GM18870 (cell line): ENCODE measurements around the gene KCNJ6.
"Not testable (repeated sequence)": the region's sequence is repeated elsewhere in the genome, so short reads cannot be mapped to it uniquely, and the experiment has no call there.

ENCODE experiments used
- ATAC-seq: cut with Tn5 transposase; IDR thresholded peaks from one replicate; pipeline ENCODE4 v1.9.1; 2021; ENCODE audit warnings: moderate library complexity; ENCODE audit not compliant: unreplicated experiment

KCNJ6 gene

GRCh38 chr21:37916310-37917051 lies at the start of gene KCNJ6:
KCNJ6 (minus strand) TSS chr21:37916457; CDS start chr21:37840682, 75,775 bp downstream.
- no peak for ATAC-seq

- no peak for ATAC-seq
Measured at GRCh38 chr21:37965088-37965805, 49.0 kb upstream of the KCNJ6 start.

- no peak for ATAC-seq
Measured at GRCh38 chr21:37958537-37958936, 42.3 kb upstream of the KCNJ6 start.

- ATAC-seq: no peak
Measured at GRCh38 chr21:37956772-37957171, 40.5 kb upstream of the KCNJ6 start.

- ATAC-seq: no peak
Measured at GRCh38 chr21:37945036-37945435, 28.8 kb upstream of the KCNJ6 start.

- ATAC-seq: no peak
Measured at GRCh38 chr21:37944496-37944895, 28.2 kb upstream of the KCNJ6 start.

GRCh38 chr21:37940691-37941090 lies 24.4 kb upstream of the KCNJ6 start:
- no peak for ATAC-seq

- ATAC-seq: no peak
Measured at GRCh38 chr21:37939838-37940237, 23.6 kb upstream of the KCNJ6 start.

GRCh38 chr21:37939251-37939650 lies 23.0 kb upstream of the KCNJ6 start:
- no peak for ATAC-seq

GRCh38 chr21:37937668-37938067 lies 21.4 kb upstream of the KCNJ6 start:
- no peak for ATAC-seq

- ATAC-seq: no peak
Measured at GRCh38 chr21:37936010-37936785, 19.9 kb upstream of the KCNJ6 start.

GRCh38 chr21:37932936-37933335 lies 16.7 kb upstream of the KCNJ6 start:
- ATAC-seq: no peak

- ATAC-seq: no peak
Measured at GRCh38 chr21:37927711-37928110, 11.5 kb upstream of the KCNJ6 start.

- ATAC-seq: no peak
Measured at GRCh38 chr21:37921091-37921490, 4.8 kb upstream of the KCNJ6 start.

GRCh38 chr21:37920302-37920701 lies 4.0 kb upstream of the KCNJ6 start:
- ATAC-seq: not testable (repeated sequence)

GRCh38 chr21:37917612-37918011 lies 1.4 kb upstream of the KCNJ6 start:
- ATAC-seq: no peak

- ATAC-seq: no peak
Measured at GRCh38 chr21:37915941-37916309, 332 bp downstream of the KCNJ6 start.

- no peak for ATAC-seq
Measured at GRCh38 chr21:37915497-37915911, 753 bp downstream of the KCNJ6 start.

- no peak for ATAC-seq
Measured at GRCh38 chr21:37912616-37913015, 3.6 kb downstream of the KCNJ6 start.

GRCh38 chr21:37909936-37910335 lies 6.3 kb downstream of the KCNJ6 start:
- no peak for ATAC-seq

GRCh38 chr21:37908691-37909090 lies 7.6 kb downstream of the KCNJ6 start:
- no peak for ATAC-seq

- no peak for ATAC-seq
Measured at GRCh38 chr21:37907076-37907475, 9.2 kb downstream of the KCNJ6 start.
